A549 (cell line): ENCODE measurements around the gene SLC41A1. TPM values are rescaled to one million over a fixed set of nuclear protein-coding genes. Genes with fewer than 3 reads are reported as not detected.

Experiments
- ATAC-seq, 2 experiments: fragments of 200-7000 bp in 1 of 2; fragments of >200 bp in 1 of 2; cut with Nextera tagmentation in 1 of 2; cut with Tn5 transposase in 1 of 2; 3 replicates each; pipeline versions ENCODE4 v1.8.0 to v1.9.1; 2018 to 2020; ENCODE audit warnings: mild to moderate bottlenecking in 1 of 2, moderate library complexity in 1 of 2
- CTCF ChIA-PET: fragments of 300-600 bp; sonication (Branson Sonifier 250); formaldehyde crosslinking; extraction: SDS; loops from one replicate; lab custom pipeline; 2021; ENCODE audit warnings: antibody characterized with exemption, inconsistent platforms; lab: Yijun Ruan, JAX
- POLR2A ChIA-PET: fragments of 350-600 bp; formaldehyde crosslinking; extraction: SDS; loops from one replicate; lab custom pipeline; 2021; ENCODE audit warnings: antibody characterized with exemption, inconsistent platforms; lab: Yijun Ruan, JAX
- DNase-seq, 2 experiments: peaks; one replicate each; pipeline versions ENCODE4 v3.0.0 to v3.0.0-alpha.2; 2011 to 2016; ENCODE audit warnings: low read depth in 1 of 2, low spot score in 1 of 2
- FAIRE-seq: peaks from 2 replicates; lab custom pipeline; 2011; peaks lifted over from hg19 to GRCh38; lab: Jason Lieb, UNC
- H3K27ac ChIP-seq, 2 experiments: fragments of >200 bp; sonication (Bioruptor Twin); formaldehyde crosslinking; 3 replicates each; pipeline ENCODE4 v1.5.1; 2016 to 2017
- H3K4me1 ChIP-seq: fragments of >200 bp; sonication (Bioruptor Twin); formaldehyde crosslinking; 3 replicates; pipeline ENCODE4 v1.6.1; 2016
- H3K4me2 ChIP-seq: fragments of >200 bp; sonication (Bioruptor Twin); formaldehyde crosslinking; 3 replicates; pipeline ENCODE4 v1.6.1; 2016
- H3K4me3 ChIP-seq: fragments of >200 bp; sonication (Bioruptor Twin); formaldehyde crosslinking; 3 replicates; pipeline ENCODE4 v1.5.1; 2016
- H3K9me3 ChIP-seq: fragments of >200 bp; sonication (Bioruptor Twin); formaldehyde crosslinking; 3 replicates; pipeline ENCODE4 v1.6.1; 2016
- CBX8 ChIP-seq: fragments of 200-600 bp; sonication (generic); IDR thresholded peaks from 2 replicates; pipeline ENCODE4 v1.6.1; 2016
- CTCF ChIP-seq: fragments of >200 bp; sonication (Bioruptor Twin); formaldehyde crosslinking; IDR thresholded peaks from 3 replicates; pipeline ENCODE4 v1.5.1; 2016
- MAFK ChIP-seq: fragments of 450-650 bp; IDR thresholded peaks from 2 replicates; pipeline ENCODE4 v1.6.1; 2014; ENCODE audit not compliant: partially characterized antibody
- NFE2L2 ChIP-seq: fragments of 150-350 bp; conservative IDR thresholded peaks from 2 replicates; pipeline ENCODE4 v1.6.1; 2014; ENCODE audit warnings: low read length
- NPAS2 ChIP-seq: fragments of 250-450 bp; sonication (Bioruptor Pico); IDR thresholded peaks from 2 replicates; pipeline ENCODE4 v1.8.0; 2022; ENCODE audit warnings: mild to moderate bottlenecking, moderate library complexity, borderline replicate concordance
- PBX3 ChIP-seq: IDR thresholded peaks from 2 replicates; pipeline ENCODE4 v1.6.1; 2012
- RCOR1 ChIP-seq: fragments of 150-350 bp; IDR thresholded peaks from 2 replicates; pipeline ENCODE4 v1.6.1; 2014; ENCODE audit warnings: antibody characterized with exemption, low read length, low read depth
- RFX5 ChIP-seq: fragments of 450-650 bp; IDR thresholded peaks from 2 replicates; pipeline ENCODE4 v1.7.1; 2014; ENCODE audit warnings: antibody characterized with exemption, mild to moderate bottlenecking, moderate library complexity
- RNF2 ChIP-seq: fragments of 200-600 bp; sonication (generic); IDR thresholded peaks from 2 replicates; pipeline ENCODE4 v1.6.1; 2016; ENCODE audit warnings: low read depth, mild to moderate bottlenecking, antibody characterized with exemption, moderate library complexity, borderline replicate concordance
- WGBS: methylation state at CpG from one replicate; pipeline ENCODE4 v1.1.6; 2017; ENCODE audit errors: missing lambda C conversion rate; 5-methylcytosine and 5-hydroxymethylcytosine counted together
- polyA plus RNA-seq, 4 experiments: library from polyadenylated mRNA; depleted of rRNA in 3 of 4; stranded (reverse); fragments of >200 nt; fragmentation: RNase III in 1 of 4; extraction: RNeasy Plus Mini Kit Qiagen cat#74134 plus additional on column Dnase treatment in 1 of 4; gene quantifications; 2 replicates in 3 of 4; 3 replicates in 1 of 4; pipeline ENCODE4 v1.2.3, GENCODE V29; 2011 to 2017
- TF ChIP-seq, protein P1 (sequence below): fragments of 150-350 bp; IDR thresholded peaks from 2 replicates; pipeline ENCODE4 v1.6.1; 2014; ENCODE audit warnings: low read depth, mild to moderate bottlenecking, low read length
- TF ChIP-seq, protein P2 (sequence below): fragments of 250-450 bp; sonication (Bioruptor Pico); IDR thresholded peaks from 2 replicates; pipeline ENCODE4 v1.5.0; 2021; ENCODE audit warnings: mild to moderate bottlenecking, moderate library complexity, borderline replicate concordance

SLC41A1 gene
- polyA plus RNA-seq, 2 of the 4 experiments (the other 2 are of a cell fraction): 25.6 to 26.0 TPM

GRCh38 chr1:205851993-205852392 lies 39.0 kb upstream of the SLC41A1 start:
- Histone ChIP-seq H3K4me1 (no peaks in the 10 kb centered on the region), H3K4me2 (no peak overlapping the region), H3K27ac (no peak overlapping the region), H3K9me3 (peaks cover 23% of the 10 kb centered on the region; the same call in 2 of the 3 replicates), H3K4me3 (no peak overlapping the region)
- FAIRE-seq (no peak), DNase-seq (no peak), ATAC-seq (no peak)
- POLR2A ChIA-PET: no interaction called here
- CTCF ChIA-PET: interaction anchor here (1.0 kb wide), 1 partner anchor 8 kb away, joined by 3 read pairs; no protein-coding TSS in a partner anchor
- 36% methylated on average over 4 of the region's 4 CpGs for WGBS
- TF ChIP-seq RFX5 (no peak), RCOR1 (no peak), CTCF (no peak)
- TF ChIP-seq, protein P1, sequence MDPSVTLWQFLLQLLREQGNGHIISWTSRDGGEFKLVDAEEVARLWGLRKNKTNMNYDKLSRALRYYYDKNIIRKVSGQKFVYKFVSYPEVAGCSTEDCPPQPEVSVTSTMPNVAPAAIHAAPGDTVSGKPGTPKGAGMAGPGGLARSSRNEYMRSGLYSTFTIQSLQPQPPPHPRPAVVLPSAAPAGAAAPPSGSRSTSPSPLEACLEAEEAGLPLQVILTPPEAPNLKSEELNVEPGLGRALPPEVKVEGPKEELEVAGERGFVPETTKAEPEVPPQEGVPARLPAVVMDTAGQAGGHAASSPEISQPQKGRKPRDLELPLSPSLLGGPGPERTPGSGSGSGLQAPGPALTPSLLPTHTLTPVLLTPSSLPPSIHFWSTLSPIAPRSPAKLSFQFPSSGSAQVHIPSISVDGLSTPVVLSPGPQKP: no peak

DNA sequence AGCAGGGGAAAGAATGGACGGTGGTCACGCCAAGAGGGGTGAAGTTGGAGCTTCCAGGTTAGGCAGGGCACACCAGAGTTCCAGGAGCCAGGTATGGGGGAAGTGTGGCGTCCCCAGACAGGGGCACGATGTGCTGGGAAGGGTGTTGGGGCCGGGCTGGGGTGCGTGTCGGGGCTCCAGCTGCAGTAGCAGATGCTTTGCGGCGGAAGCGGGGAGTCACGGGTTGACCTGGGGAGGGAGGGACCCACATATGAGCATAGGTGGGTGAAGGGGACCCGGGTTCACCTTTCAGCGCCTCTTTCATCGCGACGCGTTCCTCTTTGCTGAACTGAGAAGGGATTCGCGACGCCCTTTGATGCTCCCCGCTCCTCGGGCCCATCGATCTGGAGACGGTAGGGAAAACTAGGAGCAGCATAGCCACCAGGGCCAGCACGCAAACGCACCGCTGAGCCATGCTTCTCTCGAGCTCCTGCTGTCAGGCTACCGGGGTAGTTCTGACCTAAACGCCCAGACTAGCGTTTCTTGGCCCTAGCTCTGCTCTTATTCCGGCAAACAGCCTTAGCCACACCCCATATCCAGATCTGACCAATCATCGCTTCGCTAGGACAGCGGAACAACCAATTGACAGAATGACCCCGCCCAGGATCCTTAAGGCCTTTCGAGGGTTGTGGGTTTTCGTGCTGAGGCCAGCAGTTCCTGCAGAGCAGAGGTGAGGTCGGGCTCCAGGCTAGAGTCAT lies 36.8 kb upstream of the SLC41A1 start, which contains the start of gene PM20D1:
PM20D1 (minus strand) TSS at position 514 of the 737 bp plus-strand sequence; CDS start at position 454, 60 bp downstream.
- Histone ChIP-seq H3K9me3 (peaks cover 17% of the 10 kb centered on the region; the same call in 2 of the 3 replicates), H3K4me2 (no peak within 1 kb of the TSS), H3K4me3 (no peak within 1 kb of the TSS), H3K27ac (no peak within 1 kb of the TSS), H3K4me1 (no peaks in the 10 kb centered on the region)
- DNase-seq: no peak
- TF ChIP-seq NPAS2 (CRISPR knock-in tag): no peak
- TF ChIP-seq, protein P2, sequence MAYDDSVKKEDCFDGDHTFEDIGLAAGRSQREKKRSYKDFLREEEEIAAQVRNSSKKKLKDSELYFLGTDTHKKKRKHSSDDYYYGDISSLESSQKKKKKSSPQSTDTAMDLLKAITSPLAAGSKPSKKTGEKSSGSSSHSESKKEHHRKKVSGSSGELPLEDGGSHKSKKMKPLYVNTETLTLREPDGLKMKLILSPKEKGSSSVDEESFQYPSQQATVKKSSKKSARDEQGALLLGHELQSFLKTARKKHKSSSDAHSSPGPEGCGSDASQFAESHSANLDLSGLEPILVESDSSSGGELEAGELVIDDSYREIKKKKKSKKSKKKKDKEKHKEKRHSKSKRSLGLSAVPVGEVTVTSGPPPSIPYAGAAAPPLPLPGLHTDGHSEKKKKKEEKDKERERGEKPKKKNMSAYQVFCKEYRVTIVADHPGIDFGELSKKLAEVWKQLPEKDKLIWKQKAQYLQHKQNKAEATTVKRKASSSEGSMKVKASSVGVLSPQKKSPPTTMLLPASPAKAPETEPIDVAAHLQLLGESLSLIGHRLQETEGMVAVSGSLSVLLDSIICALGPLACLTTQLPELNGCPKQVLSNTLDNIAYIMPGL: no peak
- no peak for TF ChIP-seq PBX3
- no peak for TF ChIP-seq RCOR1
- TF ChIP-seq CBX8: no peak
- TF ChIP-seq NFE2L2: no peak
- ChIA-PET CTCF (interaction anchor here (1.3 to 1.9 kb wide), 4 partner anchors 58 to 127 kb away, joined by 4 to 9 read pairs (median 4); no protein-coding TSS in a partner anchor), POLR2A (no interaction called here)
- ATAC-seq: no peak; a peak in 1 of 6 replicates
- no peak for FAIRE-seq
- 86% methylated on average over 39 of the region's 39 CpGs for WGBS

- 62% methylated on average over 3 of the region's 3 CpGs for WGBS
- CTCF ChIA-PET: interaction anchor here (0.7 to 3.7 kb wide), 8 partner anchors 9 to 141 kb away, joined by 3 to 16 read pairs (median 4); no protein-coding TSS in a partner anchor
- DNase-seq: no peak
- peaks cover 3% of the 10 kb centered on the region; the same call in 1 of the 3 replicates for H3K4me1 ChIP-seq
- H3K4me3 ChIP-seq: no peak overlapping the region
- POLR2A ChIA-PET: no interaction called here
- no peak overlapping the region for H3K27ac ChIP-seq
- no peak overlapping the region for H3K4me2 ChIP-seq
- no peak for ATAC-seq
- FAIRE-seq: no peak
- no peaks in the 10 kb centered on the region for H3K9me3 ChIP-seq
- TF ChIP-seq MAFK: no peak
- no peak for TF ChIP-seq RNF2
Measured at GRCh38 chr1:205843036-205843859, 30.2 kb upstream of the SLC41A1 start.
